Measurements from ENCODE around the gene FAM53A.

Gene FAM53A

DNA sequence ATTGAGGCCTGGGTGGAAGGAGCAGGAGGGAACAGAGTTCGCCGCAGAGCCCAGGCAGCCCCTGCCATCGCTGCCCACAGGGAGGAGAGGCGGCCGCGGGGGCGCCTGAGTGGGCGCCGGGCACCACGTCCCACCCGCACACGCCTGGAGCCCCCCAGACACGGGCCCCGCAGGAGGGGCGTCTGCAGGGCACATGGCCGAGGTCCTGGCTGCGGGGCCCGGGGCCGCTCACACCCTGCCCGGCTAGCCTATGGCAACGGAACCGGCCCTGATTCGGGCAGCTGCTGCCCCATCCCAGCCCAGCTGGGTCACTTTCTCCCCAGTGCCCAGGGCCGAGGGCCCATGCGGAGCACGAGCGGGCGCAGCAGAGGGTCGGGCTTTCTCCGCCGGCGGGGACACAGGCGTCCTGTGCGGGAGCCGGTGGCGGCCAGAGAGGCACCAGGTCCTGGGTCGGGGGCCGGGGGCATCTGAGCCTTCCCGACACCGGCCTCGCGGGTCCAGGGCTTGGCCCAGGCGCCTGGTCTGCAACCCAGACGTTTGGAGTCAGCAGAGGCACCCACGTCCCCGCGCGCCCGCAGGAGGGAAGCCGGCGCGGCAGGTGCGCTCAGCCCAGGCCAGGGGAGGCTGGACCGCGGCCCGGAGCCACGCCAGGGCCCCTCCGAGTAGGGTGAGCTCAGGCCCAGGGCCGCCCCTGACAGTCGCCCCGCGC, 91.2 kb downstream of the FAM53A start:
- Histone ChIP-seq H3K4me3 (ENCODE audit: low read depth, low read length) (no peak overlapping the region), H3K9me3 (ENCODE audit: control insufficient read depth, insufficient read depth, low read depth, low read length) (no peaks in the 10 kb centered on the region), H3K27ac (ENCODE audit: extremely low read depth, low read depth, low read length) (no peak overlapping the region), H3K4me1 (ENCODE audit: control insufficient read depth, insufficient read depth, low read length) (no peaks in the 10 kb centered on the region), H3K36me3 (ENCODE audit: control insufficient read depth in 2 of 2, insufficient read depth in 1 of 2, low read length in 2 of 2) (no peaks in the 10 kb centered on the region)
- ChIA-PET POLR2A (no interaction called here), CTCF (no interaction called here)
- TF ChIP-seq, protein P1, sequence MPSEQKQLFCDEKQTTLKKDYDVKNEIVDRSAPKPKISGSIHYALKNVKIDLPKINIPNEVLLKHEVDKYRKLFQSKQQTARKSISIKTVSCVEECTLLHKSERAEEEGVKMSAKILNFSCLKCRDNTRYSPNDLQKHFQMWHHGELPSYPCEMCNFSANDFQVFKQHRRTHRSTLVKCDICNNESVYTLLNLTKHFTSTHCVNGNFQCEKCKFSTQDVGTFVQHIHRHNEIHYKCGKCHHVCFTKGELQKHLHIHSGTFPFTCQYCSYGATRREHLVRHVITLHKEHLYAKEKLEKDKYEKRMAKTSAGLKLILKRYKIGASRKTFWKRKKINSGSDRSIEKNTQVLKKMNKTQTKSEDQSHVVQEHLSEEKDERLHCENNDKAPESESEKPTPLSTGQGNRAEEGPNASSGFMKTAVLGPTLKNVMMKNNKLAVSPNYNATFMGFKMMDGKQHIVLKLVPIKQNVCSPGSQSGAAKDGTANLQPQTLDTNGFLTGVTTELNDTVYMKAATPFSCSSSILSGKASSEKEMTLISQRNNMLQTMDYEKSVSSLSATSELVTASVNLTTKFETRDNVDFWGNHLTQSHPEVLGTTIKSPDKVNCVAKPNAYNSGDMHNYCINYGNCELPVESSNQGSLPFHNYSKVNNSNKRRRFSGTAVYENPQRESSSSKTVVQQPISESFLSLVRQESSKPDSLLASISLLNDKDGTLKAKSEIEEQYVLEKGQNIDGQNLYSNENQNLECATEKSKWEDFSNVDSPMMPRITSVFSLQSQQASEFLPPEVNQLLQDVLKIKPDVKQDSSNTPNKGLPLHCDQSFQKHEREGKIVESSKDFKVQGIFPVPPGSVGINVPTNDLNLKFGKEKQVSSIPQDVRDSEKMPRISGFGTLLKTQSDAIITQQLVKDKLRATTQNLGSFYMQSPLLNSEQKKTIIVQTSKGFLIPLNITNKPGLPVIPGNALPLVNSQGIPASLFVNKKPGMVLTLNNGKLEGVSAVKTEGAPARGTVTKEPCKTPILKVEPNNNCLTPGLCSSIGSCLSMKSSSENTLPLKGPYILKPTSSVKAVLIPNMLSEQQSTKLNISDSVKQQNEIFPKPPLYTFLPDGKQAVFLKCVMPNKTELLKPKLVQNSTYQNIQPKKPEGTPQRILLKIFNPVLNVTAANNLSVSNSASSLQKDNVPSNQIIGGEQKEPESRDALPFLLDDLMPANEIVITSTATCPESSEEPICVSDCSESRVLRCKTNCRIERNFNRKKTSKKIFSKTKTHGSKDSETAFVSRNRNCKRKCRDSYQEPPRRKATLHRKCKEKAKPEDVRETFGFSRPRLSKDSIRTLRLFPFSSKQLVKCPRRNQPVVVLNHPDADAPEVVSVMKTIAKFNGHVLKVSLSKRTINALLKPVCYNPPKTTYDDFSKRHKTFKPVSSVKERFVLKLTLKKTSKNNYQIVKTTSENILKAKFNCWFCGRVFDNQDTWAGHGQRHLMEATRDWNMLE (tag by site-specific recombination; conservative IDR thresholded peaks at IDR 0.05; ENCODE audit: low read depth), result no peak
- no peak for TF ChIP-seq KLF9 (tag by site-specific recombination; IDR thresholded peaks at IDR 0.05; ENCODE audit: low read depth)

DNA sequence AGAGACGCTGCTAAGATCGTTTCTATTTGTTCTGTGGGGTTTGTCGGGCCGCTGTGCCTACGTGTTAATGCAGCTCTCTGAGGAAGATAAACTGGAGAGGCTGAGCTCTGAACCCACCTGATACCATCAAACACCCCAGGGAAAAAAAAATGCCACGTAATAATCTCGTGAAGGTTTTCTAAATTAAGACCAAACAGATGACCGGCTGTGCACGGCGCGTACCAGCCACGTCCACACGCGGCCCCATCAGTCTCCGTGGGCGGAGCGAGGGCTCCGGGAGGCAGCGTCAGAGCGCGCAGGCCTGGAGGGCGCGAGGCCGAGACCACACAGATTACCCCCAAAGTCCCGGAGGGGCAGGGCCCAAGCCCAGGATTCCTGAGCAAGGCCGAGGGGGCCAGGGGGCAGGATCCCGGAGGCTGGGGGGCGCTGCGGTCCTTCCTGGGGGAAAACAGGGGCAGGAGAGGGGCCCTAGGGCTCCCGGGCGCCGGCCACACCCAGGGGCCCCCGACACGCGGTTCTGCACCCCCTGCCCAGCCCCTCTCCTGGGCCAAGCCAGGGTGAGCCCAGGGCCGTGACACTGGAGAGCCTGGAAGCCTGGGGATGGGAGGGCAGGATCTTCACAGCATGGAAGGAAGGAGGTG, 91.9 kb downstream of the FAM53A start:
- Histone ChIP-seq H3K4me3 (ENCODE audit: low read depth, low read length) (no peak overlapping the region), H3K27ac (ENCODE audit: extremely low read depth, low read depth, low read length) (no peak overlapping the region), H3K9me3 (ENCODE audit: control insufficient read depth, insufficient read depth, low read depth, low read length) (no peaks in the 10 kb centered on the region), H3K4me1 (ENCODE audit: control insufficient read depth, insufficient read depth, low read length) (no peaks in the 10 kb centered on the region), H3K36me3 (ENCODE audit: control insufficient read depth in 2 of 2, insufficient read depth in 1 of 2, low read length in 2 of 2) (no peaks in the 10 kb centered on the region)
- TF ChIP-seq, protein P2, sequence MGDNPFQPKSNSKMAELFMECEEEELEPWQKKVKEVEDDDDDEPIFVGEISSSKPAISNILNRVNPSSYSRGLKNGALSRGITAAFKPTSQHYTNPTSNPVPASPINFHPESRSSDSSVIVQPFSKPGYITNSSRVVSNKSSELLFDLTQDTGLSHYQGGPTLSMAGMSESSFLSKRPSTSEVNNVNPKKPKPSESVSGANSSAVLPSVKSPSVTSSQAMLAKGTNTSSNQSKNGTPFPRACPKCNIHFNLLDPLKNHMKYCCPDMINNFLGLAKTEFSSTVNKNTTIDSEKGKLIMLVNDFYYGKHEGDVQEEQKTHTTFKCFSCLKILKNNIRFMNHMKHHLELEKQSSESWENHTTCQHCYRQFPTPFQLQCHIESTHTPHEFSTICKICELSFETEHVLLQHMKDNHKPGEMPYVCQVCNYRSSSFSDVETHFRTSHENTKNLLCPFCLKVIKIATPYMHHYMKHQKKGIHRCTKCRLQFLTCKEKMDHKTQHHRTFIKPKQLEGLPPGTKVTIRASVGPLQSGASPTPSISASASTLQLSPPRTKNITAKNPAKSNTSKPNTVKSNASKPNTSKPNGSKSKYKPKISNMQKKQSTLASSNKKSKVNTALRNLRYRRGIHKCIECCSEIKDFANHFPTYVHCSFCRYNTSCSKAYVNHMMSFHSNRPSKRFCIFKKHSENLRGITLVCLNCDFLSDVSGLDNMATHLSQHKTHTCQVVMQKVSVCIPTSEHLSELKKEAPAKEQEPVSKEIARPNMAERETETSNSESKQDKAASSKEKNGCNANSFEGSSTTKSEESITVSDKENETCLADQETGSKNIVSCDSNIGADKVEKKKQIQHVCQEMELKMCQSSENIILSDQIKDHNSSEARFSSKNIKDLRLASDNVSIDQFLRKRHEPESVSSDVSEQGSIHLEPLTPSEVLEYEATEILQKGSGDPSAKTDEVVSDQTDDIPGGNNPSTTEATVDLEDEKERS (tag by site-specific recombination; IDR thresholded peaks at IDR 0.05), result no peak
- TF ChIP-seq ZNF555 (tag by site-specific recombination; conservative IDR thresholded peaks at IDR 0.05), result no peak
- no peak for TF ChIP-seq ZNF394 (tag by site-specific recombination; IDR thresholded peaks at IDR 0.05; ENCODE audit: borderline replicate concordance)
- TF ChIP-seq ZNF664 (tag by site-specific recombination; IDR thresholded peaks at IDR 0.05), result no peak
- ChIA-PET CTCF (no interaction called here), POLR2A (no interaction called here)

DNA sequence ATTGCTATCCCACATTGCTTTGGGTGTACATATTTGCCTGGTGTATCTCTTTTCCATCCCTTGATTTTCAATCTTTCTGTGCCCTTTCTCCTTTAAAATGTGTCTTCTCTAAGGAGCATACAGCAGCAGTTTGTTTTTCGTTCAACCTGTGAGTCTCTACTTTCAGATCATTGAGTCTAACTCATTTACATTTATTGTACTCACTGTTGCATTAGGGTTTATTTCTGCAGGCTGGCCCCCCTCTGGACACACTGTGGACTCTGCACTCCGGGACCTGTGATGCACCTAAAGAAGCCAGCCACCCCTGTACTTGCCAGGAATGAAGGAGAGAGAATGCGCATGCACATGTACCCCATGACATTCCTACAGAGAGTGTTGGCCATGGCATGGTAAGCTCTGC, 93.0 kb downstream of the FAM53A start:
- TF ChIP-seq ZNF214 (tag by site-specific recombination; IDR thresholded peaks at IDR 0.05; ENCODE audit: borderline replicate concordance) (no peak), ZNF211 (tag by site-specific recombination; IDR thresholded peaks at IDR 0.05; ENCODE audit: low read depth) (no peak), ZNF747 (tag by site-specific recombination; IDR thresholded peaks at IDR 0.05) (no peak), TRIM28 (IDR thresholded peaks at IDR 0.05; ENCODE audit: borderline replicate concordance, low read length) (peak; percentile 79; the same call in 1 of the 2 replicates), ZNF223 (tag by site-specific recombination; IDR thresholded peaks at IDR 0.05) (no peak), GLI2 (tag by site-specific recombination; IDR thresholded peaks at IDR 0.05; ENCODE audit: borderline replicate concordance, low read depth) (no peak), ZNF302 (tag by site-specific recombination; IDR thresholded peaks at IDR 0.05; ENCODE audit: low read depth) (no peak), ZNF132 (tag by site-specific recombination; IDR thresholded peaks at IDR 0.05; ENCODE audit: borderline replicate concordance) (no peak), SETDB1 (IDR thresholded peaks at IDR 0.05; ENCODE audit: insufficient read length, low read length) (peak; percentile 91), FEZF1 (tag by site-specific recombination; IDR thresholded peaks at IDR 0.05) (no peak)
- TF ChIP-seq, protein P3, sequence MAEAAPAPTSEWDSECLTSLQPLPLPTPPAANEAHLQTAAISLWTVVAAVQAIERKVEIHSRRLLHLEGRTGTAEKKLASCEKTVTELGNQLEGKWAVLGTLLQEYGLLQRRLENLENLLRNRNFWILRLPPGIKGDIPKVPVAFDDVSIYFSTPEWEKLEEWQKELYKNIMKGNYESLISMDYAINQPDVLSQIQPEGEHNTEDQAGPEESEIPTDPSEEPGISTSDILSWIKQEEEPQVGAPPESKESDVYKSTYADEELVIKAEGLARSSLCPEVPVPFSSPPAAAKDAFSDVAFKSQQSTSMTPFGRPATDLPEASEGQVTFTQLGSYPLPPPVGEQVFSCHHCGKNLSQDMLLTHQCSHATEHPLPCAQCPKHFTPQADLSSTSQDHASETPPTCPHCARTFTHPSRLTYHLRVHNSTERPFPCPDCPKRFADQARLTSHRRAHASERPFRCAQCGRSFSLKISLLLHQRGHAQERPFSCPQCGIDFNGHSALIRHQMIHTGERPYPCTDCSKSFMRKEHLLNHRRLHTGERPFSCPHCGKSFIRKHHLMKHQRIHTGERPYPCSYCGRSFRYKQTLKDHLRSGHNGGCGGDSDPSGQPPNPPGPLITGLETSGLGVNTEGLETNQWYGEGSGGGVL (tag by site-specific recombination; IDR thresholded peaks at IDR 0.05), result no peak
- Histone ChIP-seq H3K36me3 (ENCODE audit: control insufficient read depth in 2 of 2, insufficient read depth in 1 of 2, low read length in 2 of 2) (no peaks in the 10 kb centered on the region), H3K4me1 (ENCODE audit: control insufficient read depth, insufficient read depth, low read length) (no peaks in the 10 kb centered on the region), H3K9me3 (ENCODE audit: control insufficient read depth, insufficient read depth, low read depth, low read length) (no peaks in the 10 kb centered on the region), H3K27ac (ENCODE audit: extremely low read depth, low read depth, low read length) (no peak overlapping the region), H3K4me3 (ENCODE audit: low read depth, low read length) (no peak overlapping the region)
- ChIA-PET POLR2A (no interaction called here), CTCF (no interaction called here)

All from HEK293 (cell line).